Coronary artery (tissue), 2 donors: ENCODE measurements around the gene MAPT.

Experiments
- DNase-seq: peaks from one replicate; pipeline ENCODE4 v3.0.0-alpha.2; 2017; ENCODE audit warnings: low spot score
- H3K27ac ChIP-seq, 2 donors: fragments of 200-600 bp; sonication (generic); one replicate each; pipeline ENCODE4 v1.5.1; 2016 to 2019
- H3K4me3 ChIP-seq: fragments of 200-600 bp; sonication (generic); 2 replicates; pipeline ENCODE4 v1.5.1; 2016; ENCODE audit warnings: mild to moderate bottlenecking, moderate library complexity
- TF ChIP-seq, protein P1 (sequence below): fragments of 200-600 bp; sonication (generic); IDR thresholded peaks from one replicate; pipeline ENCODE4 v1.5.1; 2019; ENCODE audit warnings: antibody characterized with exemption

The MAPT gene

GRCh38 chr17:45986056-45986455 is 91.7 kb downstream of the MAPT start:
- Histone ChIP-seq H3K4me3 (no peak overlapping the region), H3K27ac (no peak overlapping the region)
- TF ChIP-seq, protein P1, sequence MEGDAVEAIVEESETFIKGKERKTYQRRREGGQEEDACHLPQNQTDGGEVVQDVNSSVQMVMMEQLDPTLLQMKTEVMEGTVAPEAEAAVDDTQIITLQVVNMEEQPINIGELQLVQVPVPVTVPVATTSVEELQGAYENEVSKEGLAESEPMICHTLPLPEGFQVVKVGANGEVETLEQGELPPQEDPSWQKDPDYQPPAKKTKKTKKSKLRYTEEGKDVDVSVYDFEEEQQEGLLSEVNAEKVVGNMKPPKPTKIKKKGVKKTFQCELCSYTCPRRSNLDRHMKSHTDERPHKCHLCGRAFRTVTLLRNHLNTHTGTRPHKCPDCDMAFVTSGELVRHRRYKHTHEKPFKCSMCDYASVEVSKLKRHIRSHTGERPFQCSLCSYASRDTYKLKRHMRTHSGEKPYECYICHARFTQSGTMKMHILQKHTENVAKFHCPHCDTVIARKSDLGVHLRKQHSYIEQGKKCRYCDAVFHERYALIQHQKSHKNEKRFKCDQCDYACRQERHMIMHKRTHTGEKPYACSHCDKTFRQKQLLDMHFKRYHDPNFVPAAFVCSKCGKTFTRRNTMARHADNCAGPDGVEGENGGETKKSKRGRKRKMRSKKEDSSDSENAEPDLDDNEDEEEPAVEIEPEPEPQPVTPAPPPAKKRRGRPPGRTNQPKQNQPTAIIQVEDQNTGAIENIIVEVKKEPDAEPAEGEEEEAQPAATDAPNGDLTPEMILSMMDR, result no peak
- no peak for DNase-seq

- TF ChIP-seq, protein P1, result no peak
- no peak overlapping the region for H3K4me3 ChIP-seq
- H3K27ac ChIP-seq, result no peak overlapping the region
- no peak for DNase-seq
Observed at GRCh38 chr17:45987706-45988105, 93.4 kb downstream of the MAPT start.

DNA sequence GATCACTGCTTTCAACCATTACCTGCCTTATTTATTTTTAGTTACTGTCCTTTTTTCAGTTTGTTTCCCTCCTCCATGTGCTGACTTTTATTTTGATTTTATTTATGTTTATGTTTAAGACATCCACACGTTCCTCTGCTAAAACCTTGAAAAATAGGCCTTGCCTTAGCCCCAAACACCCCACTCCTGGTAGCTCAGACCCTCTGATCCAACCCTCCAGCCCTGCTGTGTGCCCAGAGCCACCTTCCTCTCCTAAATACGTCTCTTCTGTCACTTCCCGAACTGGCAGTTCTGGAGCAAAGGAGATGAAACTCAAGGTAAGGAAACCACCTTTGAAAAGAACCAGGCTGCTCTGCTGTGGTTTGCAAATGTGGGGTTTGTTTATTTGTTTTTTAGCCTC is 95.4 kb downstream of the MAPT start:
- TF ChIP-seq, protein P1, result no peak
- H3K4me3 ChIP-seq, result no peak overlapping the region
- H3K27ac ChIP-seq, result no peak overlapping the region
- no peak for DNase-seq

DNA sequence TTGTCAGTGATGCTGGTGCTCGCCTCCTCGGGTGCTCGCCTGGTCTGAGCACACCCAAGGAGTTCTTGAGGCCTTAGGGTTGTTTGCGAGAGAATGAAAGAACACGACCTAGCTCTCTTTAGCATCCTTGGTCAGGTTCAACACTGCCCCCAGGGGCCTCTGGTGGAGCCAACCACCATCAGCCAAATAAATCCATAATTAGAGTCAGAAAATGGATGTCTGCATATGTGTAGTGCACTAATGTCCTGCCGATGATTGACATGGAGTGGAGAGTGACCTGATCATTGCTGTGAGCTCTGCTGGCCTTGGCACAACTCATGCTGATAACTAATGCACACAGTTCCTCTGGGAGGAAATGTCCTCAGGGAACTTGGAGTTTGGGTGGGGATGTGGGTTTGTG is 96.5 kb downstream of the MAPT start:
- DNase-seq, result no peak
- no peak overlapping the region for H3K4me3 ChIP-seq
- TF ChIP-seq, protein P1, result no peak
- no peak overlapping the region for H3K27ac ChIP-seq

- no peak overlapping the region for H3K4me3 ChIP-seq
- TF ChIP-seq, protein P1, result no peak
- H3K27ac ChIP-seq, result no peak overlapping the region
- no peak for DNase-seq
Observed at GRCh38 chr17:45991341-45991740, 97.0 kb downstream of the MAPT start.

- Histone ChIP-seq H3K4me3 (no peak overlapping the region), H3K27ac (no peak overlapping the region)
- DNase-seq, result no peak
- TF ChIP-seq, protein P1, result no peak
Observed at GRCh38 chr17:45992175-45992574, 97.8 kb downstream of the MAPT start.

DNA sequence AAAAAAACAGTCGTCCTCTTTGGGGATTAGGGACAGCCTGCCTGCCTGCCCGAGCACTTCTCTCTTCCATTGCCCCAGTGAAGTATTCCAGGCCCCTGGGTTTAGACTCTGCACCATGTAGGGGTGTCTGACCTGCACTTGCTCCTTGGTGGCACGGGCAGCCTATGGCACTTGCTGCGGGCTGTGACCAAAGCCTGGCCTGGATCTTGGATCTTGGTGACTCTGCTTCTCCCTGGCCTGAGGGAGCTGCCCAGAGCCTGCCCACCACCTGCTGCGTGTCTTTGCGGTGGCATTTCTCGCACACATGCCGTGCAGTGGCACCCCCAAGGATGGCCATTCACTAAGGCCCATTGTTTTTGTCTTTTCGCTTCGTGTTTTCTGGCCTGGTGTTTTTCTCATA is 98.5 kb downstream of the MAPT start:
- DNase-seq, result no peak
- TF ChIP-seq, protein P1, result no peak
- H3K27ac ChIP-seq, result no peak overlapping the region
- no peak overlapping the region for H3K4me3 ChIP-seq
